CD4-positive, alpha-beta T cell treated with Interleukin-12 subunit alpha and Interleukin-12 subunit beta, for 1 hour (primary cell): ENCODE measurements around the gene VLDLR.

Experiments
- DNase-seq: peaks from one replicate; pipeline ENCODE4 v3.0.0-alpha.2; 2020

The VLDLR gene

DNA sequence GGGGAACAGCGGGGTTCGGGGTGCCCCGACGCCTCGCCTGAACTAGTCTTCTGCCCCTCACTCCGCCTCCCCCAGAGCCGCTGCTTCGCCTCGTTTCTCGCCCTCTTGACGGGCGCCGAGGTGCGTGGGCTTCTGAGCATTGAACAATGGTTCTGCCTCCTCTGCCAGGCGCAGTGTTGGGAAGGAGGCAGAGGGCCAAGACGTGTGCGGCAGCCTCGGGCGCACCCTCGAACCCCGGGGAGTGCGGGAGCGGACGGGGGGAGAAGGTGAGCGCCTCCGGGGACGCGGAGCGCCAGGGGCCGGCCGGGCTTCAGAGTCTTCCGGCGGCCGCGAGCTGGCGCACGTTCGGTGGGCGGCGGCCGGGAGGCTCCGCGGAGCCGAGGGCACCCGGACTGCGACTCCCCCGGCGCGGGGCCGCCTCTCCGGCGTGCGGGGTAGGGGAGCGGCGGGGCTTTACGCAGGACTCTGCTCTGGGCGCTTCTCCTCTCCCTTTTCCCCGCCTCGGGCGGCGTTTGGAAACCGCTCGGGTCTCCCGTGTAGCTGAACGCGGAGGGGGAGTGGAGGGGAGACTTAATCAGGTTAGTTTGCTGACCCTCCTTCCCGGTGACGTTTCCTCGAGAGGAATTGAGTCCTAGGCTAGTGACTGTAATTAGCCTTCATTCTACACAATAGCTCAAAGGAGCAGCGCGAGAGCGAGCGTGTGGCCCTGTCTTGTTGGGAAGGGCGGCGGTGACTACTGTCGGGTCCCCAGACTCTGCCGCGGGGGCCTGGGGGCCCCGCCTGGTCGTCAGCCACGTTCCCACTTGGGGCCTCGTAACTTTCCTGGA, 1.1 kb downstream of the VLDLR start:
- DNase-seq: no peak

DNA sequence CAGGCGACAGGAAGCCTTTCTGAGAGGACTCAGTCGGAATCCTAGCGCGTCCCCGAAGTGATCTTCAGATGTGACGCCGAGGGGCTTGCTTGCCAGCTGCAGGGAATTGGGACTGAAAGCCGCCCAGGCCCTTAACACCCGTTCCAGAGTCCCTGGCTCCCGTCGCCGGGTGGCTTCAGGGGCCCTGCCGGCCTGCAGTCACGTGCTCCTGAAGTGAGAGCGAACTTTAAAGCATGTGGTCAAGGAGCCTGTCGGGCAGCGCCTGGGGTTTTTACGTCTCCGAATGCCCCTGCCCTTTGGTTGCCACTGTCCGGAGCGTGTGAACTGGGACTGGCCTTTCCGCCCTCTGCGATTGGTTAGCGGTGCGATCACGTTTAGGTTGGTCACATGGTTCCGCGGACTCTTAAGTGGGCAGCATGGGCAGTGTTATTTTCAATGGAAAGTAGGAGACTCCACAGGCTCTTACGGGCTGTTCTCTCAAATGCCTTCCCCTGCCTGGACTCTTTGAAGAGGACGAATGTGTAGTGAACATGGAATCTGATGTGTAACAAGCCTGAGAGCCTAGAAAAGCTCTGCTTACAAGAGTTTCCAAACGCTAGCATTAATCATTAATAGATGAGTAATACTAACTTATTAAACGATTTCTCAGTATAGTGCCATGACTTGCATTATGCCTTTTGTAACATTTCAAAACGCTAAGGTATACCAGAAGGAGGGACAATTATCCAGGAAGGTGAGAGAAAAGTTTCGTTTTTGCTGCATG, 1.9 kb downstream of the VLDLR start:
- DNase-seq: no peak

DNA sequence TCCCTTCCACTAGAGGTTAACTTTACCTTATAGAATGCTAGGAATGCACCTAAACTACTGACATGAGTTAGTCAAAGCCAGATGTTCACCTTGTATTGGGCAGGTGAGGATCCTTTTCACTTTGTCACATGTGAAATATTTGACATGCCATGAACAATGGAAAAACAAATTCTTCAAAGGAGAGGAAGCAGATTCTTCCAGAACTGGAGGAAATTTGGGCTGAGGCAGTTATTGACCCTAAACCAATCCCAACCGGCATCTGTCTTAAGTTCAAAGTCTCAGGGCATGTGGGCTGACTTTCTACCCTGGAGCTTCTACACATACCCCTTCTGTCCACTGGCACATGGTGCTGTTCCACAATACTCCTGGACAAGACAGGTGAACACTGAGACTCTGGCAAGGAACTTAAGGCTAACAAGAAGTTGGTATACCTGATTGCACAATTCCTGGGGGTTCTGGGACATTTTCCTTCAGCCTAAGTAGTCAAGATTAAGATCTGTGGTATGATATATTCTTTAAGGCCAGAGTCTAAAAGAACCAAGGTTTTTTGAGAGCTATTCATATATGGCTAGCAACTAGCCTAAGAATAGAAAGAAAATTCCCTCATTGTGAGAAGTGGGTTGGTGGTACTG, 2.6 kb downstream of the VLDLR start:
- no peak for DNase-seq

GRCh38 chr9:2625427-2625826, 3.8 kb downstream of the VLDLR start:
- DNase-seq: no peak

DNA sequence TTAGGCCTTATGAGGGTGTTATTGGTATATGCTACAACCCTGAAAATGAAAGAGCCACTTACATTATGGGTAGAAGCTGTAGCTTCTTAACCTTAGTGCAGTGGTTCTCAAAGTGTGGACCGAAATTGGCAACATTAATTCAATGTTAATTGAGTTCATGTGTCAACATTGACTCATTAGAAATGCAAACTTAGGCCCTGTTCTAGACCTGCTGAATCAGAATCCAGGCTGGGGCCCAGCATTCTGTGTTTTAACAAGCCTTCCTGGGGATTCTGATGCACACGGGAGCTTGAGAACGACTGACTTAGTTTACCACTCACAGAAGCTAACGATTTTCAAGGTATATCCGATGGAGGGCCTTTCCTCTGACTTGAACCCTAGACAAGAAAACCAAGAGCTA, 7.3 kb downstream of the VLDLR start:
- DNase-seq: no peak

GRCh38 chr9:2630158-2630557, 8.6 kb downstream of the VLDLR start:
- no peak for DNase-seq

DNA sequence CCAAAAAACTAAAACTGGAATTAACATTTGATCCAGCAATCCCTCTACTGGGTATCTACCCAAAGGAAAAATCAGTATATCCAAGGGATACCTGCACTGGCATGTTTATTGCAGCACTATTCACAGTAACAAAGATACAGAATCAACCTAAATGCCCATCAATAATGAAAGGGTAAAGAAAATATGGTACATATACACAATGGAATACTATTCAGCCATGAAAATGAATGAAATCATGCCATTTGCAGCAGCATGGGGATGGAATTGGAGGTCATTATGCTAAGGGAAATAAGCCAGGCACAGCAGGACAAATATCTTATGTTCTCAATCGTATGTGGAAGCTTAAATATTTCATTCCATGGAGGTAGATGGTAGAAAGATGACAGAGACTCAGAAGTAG, 9.7 kb downstream of the VLDLR start:
- DNase-seq: no peak

DNA sequence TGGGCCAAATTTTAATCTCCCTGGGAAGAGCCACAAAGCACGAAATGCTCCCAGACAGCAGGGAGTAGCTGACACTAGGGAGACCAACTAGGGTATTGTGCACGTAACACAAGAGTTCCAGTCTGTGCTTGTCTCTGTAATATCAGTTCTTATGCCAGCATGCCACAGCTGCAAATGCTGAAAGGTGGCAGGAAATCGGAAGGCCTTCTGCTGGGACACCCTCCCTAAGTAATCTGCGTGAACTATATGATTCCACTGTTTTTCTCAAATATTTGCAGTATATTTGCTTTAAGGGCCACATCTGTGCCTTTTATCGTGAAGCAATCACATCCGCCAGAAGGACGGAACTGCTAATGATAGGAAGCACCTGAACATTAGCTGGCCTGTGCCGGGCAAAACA, 12.6 kb downstream of the VLDLR start:
- no peak for DNase-seq

DNA sequence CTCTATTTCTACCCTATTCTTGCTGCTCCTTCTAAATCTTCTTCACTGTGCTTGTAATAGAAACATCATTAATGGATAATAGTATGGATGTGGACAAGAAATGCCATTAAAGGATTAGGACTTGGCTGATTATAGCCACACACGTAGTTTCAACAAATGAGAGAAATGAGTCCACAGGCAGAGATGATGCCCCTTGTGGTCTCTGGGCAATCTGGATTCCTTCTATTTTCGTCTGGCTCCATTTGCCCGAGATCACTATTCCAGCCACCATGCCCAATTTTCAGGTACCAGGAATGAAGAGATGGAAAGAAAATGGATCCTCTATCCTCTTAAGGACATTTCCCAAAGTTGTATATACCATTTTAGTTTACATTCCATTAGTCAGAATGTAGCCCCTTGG, 13.2 kb downstream of the VLDLR start:
- DNase-seq: no peak

- no peak for DNase-seq
Observed at GRCh38 chr9:2635922-2636321, 14.3 kb downstream of the VLDLR start.

- DNase-seq: no peak
Observed at GRCh38 chr9:2637390-2637789, 15.8 kb downstream of the VLDLR start.

GRCh38 chr9:2638871-2639673, 17.5 kb downstream of the VLDLR start:
- no peak for DNase-seq

DNA sequence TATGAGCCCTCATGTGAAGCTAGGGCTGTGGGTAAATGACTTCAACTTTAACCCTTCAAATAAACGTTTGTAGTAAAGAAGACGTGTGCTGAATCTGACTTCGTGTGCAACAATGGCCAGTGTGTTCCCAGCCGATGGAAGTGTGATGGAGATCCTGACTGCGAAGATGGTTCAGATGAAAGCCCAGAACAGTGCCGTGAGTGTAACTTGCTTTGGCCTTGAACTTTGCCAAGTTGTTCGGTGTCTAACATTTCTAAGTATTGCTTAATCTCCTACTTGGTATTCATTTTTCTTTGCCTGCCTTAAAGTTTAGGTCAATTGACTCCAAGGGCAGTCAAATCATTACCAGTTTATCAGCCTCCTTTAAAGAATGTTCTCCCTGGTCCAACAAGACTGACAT, 18.2 kb downstream of the VLDLR start:
- no peak for DNase-seq

DNA sequence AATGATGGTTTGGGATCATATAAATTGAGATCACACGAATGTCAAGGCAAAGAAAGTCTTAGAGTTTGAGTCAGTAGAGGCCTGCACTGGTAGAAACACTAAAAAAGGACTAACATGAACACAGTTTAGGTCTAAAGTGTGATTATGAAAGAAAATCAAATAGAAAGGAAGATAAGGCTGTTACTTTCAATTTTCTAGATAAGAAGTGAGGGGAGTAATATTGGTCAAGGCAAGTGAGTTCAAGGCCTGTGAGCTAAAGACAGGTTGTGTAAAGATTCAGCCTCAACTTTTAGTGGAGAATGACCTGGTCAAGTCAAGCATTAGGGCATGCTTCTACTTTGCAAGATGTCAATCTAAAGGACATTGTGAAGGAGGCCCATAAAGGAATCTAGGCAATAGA, 19.0 kb downstream of the VLDLR start:
- DNase-seq: no peak

- DNase-seq: no peak
Observed at GRCh38 chr9:2641033-2641432, 19.4 kb downstream of the VLDLR start.

DNA sequence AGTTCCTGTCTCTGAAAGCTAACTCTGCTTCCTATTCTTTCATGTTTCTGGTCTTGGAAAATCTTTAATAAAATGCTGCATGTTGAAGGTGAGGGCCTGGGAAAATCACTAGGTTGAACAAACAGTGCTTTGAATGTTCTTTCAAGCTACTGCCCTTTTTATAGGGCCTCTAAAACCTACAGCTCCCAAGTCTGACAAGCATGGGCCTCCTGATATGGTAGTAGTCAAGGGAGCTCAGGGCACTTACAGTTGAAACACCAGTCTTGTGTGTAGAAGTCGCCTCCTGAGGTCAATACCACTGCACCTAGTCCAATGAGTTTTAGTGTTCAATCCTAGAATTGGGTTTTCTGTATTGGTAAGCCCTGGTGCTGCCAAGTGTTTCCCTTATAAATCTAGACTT, 20.5 kb downstream of the VLDLR start:
- DNase-seq: no peak

DNA sequence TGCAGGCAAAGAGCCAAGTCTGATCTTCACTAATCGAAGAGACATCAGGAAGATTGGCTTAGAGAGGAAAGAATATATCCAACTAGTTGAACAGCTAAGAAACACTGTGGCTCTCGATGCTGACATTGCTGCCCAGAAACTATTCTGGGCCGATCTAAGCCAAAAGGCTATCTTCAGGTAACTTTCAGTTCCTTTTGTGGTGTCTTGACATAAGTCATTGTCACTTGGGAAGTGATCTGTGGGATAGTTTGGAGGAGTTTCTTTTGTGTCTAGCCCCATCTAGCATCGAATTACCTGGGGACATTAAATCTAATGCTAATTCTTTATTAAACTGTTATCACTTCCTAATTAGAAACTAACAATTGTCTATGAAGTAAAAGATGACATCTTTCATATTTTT, 24.0 kb downstream of the VLDLR start:
- DNase-seq: no peak

DNA sequence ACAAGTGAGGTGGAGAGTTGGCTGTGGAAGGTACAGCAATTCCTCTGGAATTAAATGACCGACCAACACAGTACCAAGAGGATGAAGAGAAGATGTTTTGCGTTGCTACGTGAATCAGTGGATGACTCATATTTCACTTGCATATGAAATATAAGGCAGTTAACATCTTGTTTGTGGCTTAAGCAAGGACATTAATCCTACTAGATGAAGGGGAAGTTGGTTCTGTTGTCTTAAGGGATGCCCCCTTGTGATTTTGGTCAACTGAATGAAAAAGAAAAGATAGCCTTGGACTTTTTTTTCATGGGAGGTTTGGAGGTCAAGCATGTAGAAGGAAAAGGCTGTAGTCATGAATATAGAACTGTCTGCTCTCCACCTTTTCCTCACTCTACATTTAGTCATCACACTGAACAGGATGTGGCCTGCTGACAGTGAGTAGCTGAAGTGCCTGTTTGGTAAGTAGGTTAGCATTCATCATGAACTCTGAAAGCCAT, 33.9 kb downstream of the VLDLR start:
- peak; percentile 43 for DNase-seq

DNA sequence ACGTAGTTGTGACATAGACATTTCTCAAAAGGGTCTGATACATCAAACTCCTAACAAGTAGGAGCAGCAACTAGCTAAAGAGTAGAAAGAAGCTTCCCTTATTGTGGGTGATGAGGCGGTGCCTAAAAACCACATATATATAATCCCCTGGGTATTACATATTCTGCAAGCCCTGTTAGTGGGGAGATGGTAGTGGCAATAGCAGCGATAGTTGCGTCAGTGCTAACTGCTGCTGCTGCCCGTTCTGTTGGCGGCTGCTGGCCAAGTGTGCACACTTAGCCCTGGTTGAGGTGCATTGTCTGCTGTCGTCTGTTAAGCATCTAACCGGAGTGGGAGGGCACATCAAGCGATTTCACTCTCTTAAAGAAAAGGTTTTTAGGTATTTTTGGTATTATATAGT, 35.8 kb downstream of the VLDLR start:
- DNase-seq: peak; percentile 29

- no peak for DNase-seq
Observed at GRCh38 chr9:2662496-2662895, 40.9 kb downstream of the VLDLR start.

DNA sequence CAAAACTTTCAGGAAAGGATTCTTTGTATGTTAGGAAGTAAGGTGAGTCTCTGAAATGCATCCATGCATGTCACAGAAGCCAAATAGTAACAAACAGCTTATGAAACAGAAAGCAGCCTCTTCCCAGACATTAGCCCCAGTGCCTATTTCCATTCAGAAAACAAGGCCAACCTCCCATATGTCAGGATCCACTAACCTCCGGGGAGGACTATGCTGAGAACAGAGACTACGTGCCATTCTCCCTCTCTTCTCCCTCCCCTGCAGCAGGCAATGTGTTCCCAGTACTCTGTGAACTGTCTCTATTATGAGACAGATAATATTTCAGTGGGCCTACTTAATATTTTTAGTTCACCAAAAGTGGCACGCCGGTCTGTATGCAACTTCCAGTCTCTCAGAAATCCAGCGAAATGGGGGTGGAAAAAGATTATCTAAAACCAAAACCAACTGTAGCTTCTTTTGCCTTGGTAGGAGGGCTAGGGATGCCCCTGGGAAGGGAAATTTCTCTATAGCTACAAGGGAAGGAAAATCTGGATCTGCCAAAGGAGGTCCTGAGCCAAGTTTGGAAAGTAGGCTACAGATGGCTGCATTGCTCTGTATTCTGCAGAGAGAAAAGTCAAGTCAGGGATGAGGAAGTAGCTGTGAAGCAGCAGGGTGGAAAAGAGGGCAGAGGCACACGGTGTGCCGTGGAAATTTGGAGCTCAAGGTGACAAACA, 42.0 kb downstream of the VLDLR start:
- DNase-seq: no peak
